ENCODE data around the gene MADD. TPM values are rescaled to one million over a fixed set of nuclear protein-coding genes. Genes with fewer than 3 reads are reported as not detected.
A peak's percentile ranks its signal among the peaks of the same experiment; 100 is the strongest.

MADD gene
- total RNA-seq, 1 donor from 2014 or later, result 31.7 TPM

DNA sequence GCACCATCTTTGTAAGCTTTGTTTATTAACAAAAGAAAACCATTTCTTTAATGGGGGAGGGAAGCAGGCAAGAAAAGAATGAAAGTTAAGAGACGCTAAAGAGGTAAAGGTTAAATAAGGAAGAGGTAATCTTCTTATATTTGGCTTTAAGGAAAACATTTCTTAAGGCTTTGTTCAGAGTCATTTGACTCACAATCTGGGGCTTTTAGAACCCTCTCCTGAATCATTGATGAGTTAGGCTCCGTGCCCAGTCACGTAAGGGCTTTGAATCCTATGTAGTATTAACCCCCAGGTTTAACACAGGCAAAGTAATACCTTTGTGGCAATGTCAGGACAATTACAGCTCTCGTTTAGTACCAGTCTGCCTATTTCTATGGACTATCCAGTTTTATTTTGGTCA lies 26.1 kb downstream of the MADD start:
- DNase-seq (ENCODE audit: low spot score in 2 of 2), result no peak
- Histone ChIP-seq H3K27me3 (no peaks in the 10 kb centered on the region), H3K27ac (no peak overlapping the region), H3K36me3 (peaks cover 68 to 94% of the 10 kb centered on the region in 2 donors), H3K9me3 (peaks cover 6 to 14% of the 10 kb centered on the region in 2 donors), H3K4me3 (no peak overlapping the region), H3K4me1 (no peaks in the 10 kb centered on the region)
- TF ChIP-seq, protein P1, sequence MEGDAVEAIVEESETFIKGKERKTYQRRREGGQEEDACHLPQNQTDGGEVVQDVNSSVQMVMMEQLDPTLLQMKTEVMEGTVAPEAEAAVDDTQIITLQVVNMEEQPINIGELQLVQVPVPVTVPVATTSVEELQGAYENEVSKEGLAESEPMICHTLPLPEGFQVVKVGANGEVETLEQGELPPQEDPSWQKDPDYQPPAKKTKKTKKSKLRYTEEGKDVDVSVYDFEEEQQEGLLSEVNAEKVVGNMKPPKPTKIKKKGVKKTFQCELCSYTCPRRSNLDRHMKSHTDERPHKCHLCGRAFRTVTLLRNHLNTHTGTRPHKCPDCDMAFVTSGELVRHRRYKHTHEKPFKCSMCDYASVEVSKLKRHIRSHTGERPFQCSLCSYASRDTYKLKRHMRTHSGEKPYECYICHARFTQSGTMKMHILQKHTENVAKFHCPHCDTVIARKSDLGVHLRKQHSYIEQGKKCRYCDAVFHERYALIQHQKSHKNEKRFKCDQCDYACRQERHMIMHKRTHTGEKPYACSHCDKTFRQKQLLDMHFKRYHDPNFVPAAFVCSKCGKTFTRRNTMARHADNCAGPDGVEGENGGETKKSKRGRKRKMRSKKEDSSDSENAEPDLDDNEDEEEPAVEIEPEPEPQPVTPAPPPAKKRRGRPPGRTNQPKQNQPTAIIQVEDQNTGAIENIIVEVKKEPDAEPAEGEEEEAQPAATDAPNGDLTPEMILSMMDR (IDR thresholded peaks at IDR 0.05), result no peak
- intact Hi-C loops (cut with DNase I), result no loop called here

DNA sequence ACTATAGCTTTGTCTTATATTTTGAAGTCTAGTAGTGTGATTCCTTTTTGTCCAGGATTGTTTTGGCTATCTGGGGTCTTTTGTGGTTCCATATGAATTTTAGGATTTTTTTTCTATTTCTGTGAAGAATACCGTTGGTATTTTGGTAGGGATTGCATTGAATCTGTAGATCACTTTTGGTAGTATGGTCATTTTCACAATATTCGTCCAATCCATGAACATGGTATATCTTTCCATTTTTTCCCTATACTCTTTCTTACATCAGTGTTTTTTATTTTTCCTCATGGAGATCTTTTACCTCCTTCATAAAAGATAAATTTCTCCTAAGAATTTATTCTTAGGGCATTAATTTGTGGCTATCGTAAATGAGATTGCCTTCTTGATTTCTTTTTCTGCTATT lies 29.1 kb downstream of the MADD start:
- Histone ChIP-seq H3K36me3 (peaks cover 68 to 93% of the 10 kb centered on the region in 2 donors), H3K27me3 (no peaks in the 10 kb centered on the region), H3K27ac (no peak overlapping the region), H3K9me3 (peaks cover 10 to 28% of the 10 kb centered on the region in 2 donors), H3K4me3 (no peak overlapping the region), H3K4me1 (no peaks in the 10 kb centered on the region)
- intact Hi-C loops (cut with DNase I), result no loop called here
- no peak for DNase-seq (ENCODE audit: low spot score in 2 of 2)
- TF ChIP-seq, protein P1 (IDR thresholded peaks at IDR 0.05), result no peak

DNA sequence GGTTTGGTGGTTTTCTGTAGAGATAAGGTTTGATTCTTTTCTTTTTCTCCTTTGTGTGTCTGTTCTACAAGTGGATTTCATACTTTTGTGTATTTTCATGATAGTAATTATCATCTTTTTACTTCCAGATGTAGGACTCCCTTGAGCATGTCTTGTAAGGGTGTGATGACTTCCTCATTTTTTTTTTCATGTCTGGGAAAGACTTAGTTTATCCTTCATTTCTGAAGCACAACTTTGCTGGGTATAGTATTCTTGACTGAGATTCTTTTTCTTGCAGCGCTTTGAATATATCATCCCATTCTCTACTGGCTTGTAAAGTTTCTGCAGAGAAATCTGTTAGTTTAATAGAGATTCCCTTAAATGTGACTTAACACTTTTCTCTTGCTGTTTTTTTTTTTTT lies 32.9 kb downstream of the MADD start:
- Histone ChIP-seq H3K4me3 (no peak overlapping the region), H3K27ac (no peak overlapping the region), H3K4me1 (peaks cover 3 to 10% of the 10 kb centered on the region in 2 donors), H3K27me3 (no peaks in the 10 kb centered on the region), H3K36me3 (peaks cover 48 to 70% of the 10 kb centered on the region in 2 donors), H3K9me3 (peaks cover 10 to 28% of the 10 kb centered on the region in 2 donors)
- TF ChIP-seq, protein P1 (IDR thresholded peaks at IDR 0.05), result no peak
- intact Hi-C loops (cut with DNase I), result no loop called here
- no peak for DNase-seq (ENCODE audit: low spot score in 2 of 2)

DNA sequence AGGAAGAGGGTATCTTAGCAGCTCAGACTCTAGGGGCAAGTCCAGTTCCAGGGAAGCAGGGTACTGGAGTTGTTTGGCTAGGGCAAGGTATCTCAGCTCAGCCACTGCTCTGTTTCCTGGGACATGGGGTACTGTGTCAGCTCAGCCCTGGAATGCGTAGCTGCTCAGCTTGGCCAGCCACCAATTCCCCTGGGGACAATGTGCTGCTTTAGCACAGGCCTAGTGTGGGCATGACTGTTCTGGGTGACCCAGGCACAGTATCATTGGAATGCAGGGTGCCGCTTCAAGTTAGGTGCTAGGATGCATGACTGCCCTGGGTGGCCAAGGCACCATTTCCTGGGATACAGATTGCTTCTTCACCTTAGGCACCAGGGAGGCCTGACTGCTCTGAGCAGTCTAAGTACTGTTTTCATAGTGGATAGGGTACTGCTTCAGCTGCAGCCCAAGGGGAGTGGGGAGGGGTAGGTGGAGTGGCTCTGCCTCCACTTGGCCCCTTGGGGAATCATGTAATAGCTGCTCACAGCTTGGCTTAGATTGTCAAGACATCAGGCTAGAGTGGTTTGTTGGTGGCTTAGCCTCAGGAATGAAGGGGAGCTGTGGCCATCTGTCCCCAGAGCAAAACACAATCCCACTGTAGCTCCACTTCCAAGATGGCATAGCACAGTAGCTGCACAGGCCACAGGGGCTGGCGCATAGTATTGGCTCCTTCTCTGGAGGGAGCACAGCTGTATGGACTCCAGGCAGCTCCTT lies 36.0 kb downstream of the MADD start:
- Histone ChIP-seq H3K9me3 (peaks cover 4 to 14% of the 10 kb centered on the region in 2 donors), H3K36me3 (peaks cover 58 to 72% of the 10 kb centered on the region in 2 donors), H3K27me3 (no peaks in the 10 kb centered on the region), H3K4me1 (peaks cover 3 to 10% of the 10 kb centered on the region in 2 donors), H3K27ac (peak overlapping the region; percentile 68 to 74), H3K4me3 (no peak overlapping the region)
- intact Hi-C loops (cut with DNase I), result no loop called here
- TF ChIP-seq, protein P1 (IDR thresholded peaks at IDR 0.05), result no peak
- peak in 1 of 2 donors; percentile 78 for DNase-seq (ENCODE audit: low spot score in 2 of 2)

DNA sequence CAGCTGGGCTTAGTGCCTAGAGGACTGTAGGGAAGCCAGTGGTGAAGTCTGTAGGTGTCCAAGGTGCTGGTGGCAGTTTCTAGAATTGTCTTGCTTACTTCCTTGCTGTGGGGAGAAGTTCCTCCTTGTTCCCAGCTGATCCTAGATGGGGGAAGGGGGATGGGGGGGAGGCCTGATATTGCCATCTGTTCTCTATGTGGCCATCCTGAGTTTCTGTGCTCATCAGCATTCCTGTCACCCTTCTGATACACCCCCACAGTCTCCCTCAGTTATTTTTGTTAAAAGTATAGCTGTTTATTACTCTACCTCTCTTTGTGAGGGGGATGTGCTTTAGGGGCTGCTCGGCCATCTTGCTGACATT lies 36.5 kb downstream of the MADD start:
- Histone ChIP-seq H3K9me3 (peaks cover 4 to 14% of the 10 kb centered on the region in 2 donors), H3K27me3 (no peaks in the 10 kb centered on the region), H3K36me3 (peaks cover 58 to 75% of the 10 kb centered on the region in 2 donors), H3K27ac (peak overlapping the region; percentile 68 to 74), H3K4me3 (no peak overlapping the region), H3K4me1 (peaks cover 3 to 10% of the 10 kb centered on the region in 2 donors)
- DNase-seq (ENCODE audit: low spot score in 2 of 2), result no peak
- TF ChIP-seq, protein P1 (IDR thresholded peaks at IDR 0.05), result no peak
- intact Hi-C loops (cut with DNase I), result no loop called here
